T-cell (primary cell): ENCODE measurements around the gene SYT11. TPM values are rescaled to one million over a fixed set of nuclear protein-coding genes. Genes with fewer than 3 reads are reported as not detected.

Source experiments
- ATAC-seq, 4 experiments: fragments of 200-7000 bp in 3 of 4; fragments of 150-1000 bp in 1 of 4; cut with Tn5 transposase; replicated peaks in 1 of 4; 1 replicate in 3 of 4; 2 replicates in 1 of 4; pipeline ENCODE4 v1.10.0; 2021; ENCODE audit warnings: moderate library complexity in 3 of 4, mild to moderate bottlenecking in 2 of 4, moderate number of reproducible peaks in 1 of 4
- CTCF ChIA-PET, 2 donors: fragments of 300-600 bp; sonication (Branson Sonifier 250); formaldehyde crosslinking; loops; one replicate each; lab custom pipeline; 2022; ENCODE audit warnings: antibody characterized with exemption in 2 of 2; lab: Charles Lee
- POLR2A ChIA-PET, 2 donors: fragments of 300-600 bp; sonication (Branson Sonifier 250); formaldehyde crosslinking; loops; one replicate each; lab custom pipeline; 2022; ENCODE audit warnings: antibody characterized with exemption in 2 of 2; lab: Charles Lee
- DNase-seq, 35 experiments: peaks; one replicate each; pipeline versions ENCODE4 v3.0.0 to v3.0.0-alpha.2; 2013 to 2023
- H3K27ac ChIP-seq: one replicate; pipeline ENCODE4 v1.5.1; 2013; ENCODE audit warnings: low read length
- H3K27me3 ChIP-seq, 2 experiments: replicated peaks in 1 of 2; 1 replicate in 1 of 2; 2 replicates in 1 of 2; pipeline versions ENCODE4 v1.6.1 to v1.7.0; 2013; ENCODE audit warnings: low read length in 1 of 2, mixed read lengths in 1 of 2; ENCODE audit not compliant: control insufficient read depth in 2 of 2, insufficient read depth in 2 of 2; ENCODE audit errors: extremely low read depth in 1 of 2
- H3K36me3 ChIP-seq, 2 donors: 1 replicate in 1 of 2; 2 replicates in 1 of 2; pipeline versions ENCODE4 v1.6.1 to v1.7.0; 2013; ENCODE audit warnings: low read length in 1 of 2; ENCODE audit not compliant: control insufficient read depth in 2 of 2, insufficient read depth in 1 of 2; ENCODE audit errors: extremely low read depth in 1 of 2
- H3K4me1 ChIP-seq, 2 experiments: 1 replicate in 1 of 2; 2 replicates in 1 of 2; pipeline versions ENCODE4 v1.6.1 to v1.7.0; 2013; ENCODE audit warnings: low read length in 2 of 2, mixed read lengths in 1 of 2; ENCODE audit not compliant: insufficient read depth in 2 of 2, control insufficient read depth in 1 of 2; ENCODE audit errors: extremely low read depth in 1 of 2
- H3K4me3 ChIP-seq, 2 donors: 1 replicate in 1 of 2; 2 replicates in 1 of 2; pipeline versions ENCODE4 v1.5.1 to v1.7.0; 2013; ENCODE audit warnings: mild to moderate bottlenecking in 2 of 2, low read length in 1 of 2, moderate library complexity in 1 of 2; ENCODE audit not compliant: control insufficient read depth in 1 of 2; ENCODE audit errors: extremely low read depth in 1 of 2
- H3K9me3 ChIP-seq: 2 replicates; pipeline ENCODE4 v1.7.0; 2013
- H3K27ac Mint-ChIP-seq, 2 donors: one replicate each; pipeline ENCODE4 v1.8.0; 2020 to 2021; ENCODE audit warnings: mild to moderate bottlenecking in 2 of 2, mixed read lengths in 2 of 2
- H3K27me3 Mint-ChIP-seq, 2 donors: one replicate each; pipeline ENCODE4 v1.8.0; 2021 to 2022; ENCODE audit warnings: mixed read lengths in 2 of 2
- H3K36me3 Mint-ChIP-seq: one replicate; pipeline ENCODE4 v1.8.0; 2021; ENCODE audit warnings: mixed read lengths
- H3K4me1 Mint-ChIP-seq, 3 donors: one replicate each; pipeline ENCODE4 v1.8.0; 2020 to 2022; ENCODE audit warnings: mixed read lengths in 3 of 3, mild to moderate bottlenecking in 1 of 3
- H3K4me3 Mint-ChIP-seq, 3 donors: one replicate each; pipeline ENCODE4 v1.8.0; 2020 to 2022; ENCODE audit warnings: mild to moderate bottlenecking in 3 of 3, mixed read lengths in 3 of 3, moderate library complexity in 3 of 3
- H3K9me3 Mint-ChIP-seq, 3 donors: one replicate each; pipeline ENCODE4 v1.8.0; 2020 to 2022; ENCODE audit warnings: mixed read lengths in 3 of 3
- WGBS: methylation state at CpG from one replicate; pipeline ENCODE4 v1.1.5; 2013; ENCODE audit warnings: missing lambda C conversion rate; ENCODE audit not compliant: insufficient coverage; 5-methylcytosine and 5-hydroxymethylcytosine counted together
- total RNA-seq, 35 experiments: library from RNA in 6 of 35; stranded (reverse) in 6 of 35; fragments of 120-200 nt in 1 of 35; gene quantifications; one replicate each; pipeline versions ENCODE4 v1.2.1 to v1.2.4 and lab custom pipeline; 2013 to 2026

SYT11 gene
- total RNA-seq, 5 donors from 2014 or later (not counting 1 experiment from before 2014, with no cell fraction given): 8.6 to 19.8 (median 9.0) TPM

DNA sequence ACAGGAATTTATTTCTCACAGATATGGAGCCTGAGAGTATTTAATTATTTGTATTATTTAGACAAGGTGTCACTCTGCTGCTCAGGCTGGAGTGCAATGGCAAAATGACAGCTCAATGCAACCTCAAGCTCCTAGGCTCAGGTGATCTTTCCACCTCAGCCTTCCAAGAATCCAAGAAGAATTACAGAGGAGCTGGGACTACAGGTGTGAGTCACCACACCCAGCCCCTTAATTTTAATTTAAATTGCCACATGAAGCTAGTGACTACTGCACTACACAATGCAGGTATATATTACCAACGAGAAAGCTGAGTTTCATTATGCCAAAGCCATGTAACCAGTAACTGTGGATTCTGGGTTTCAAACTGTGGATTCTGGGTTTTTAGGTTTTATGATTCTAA lies 72.7 kb downstream of the SYT11 start:
- ChIA-PET CTCF (interaction anchor here (0.5 to 1.2 kb wide), 4 partner anchors 13 to 947 kb away, joined by 3 to 5 read pairs (median 3); no protein-coding TSS in a partner anchor), POLR2A (interaction anchor here (0.5 to 1.0 kb wide), 9 partner anchors 14 to 1310 kb away, joined by 3 to 8 read pairs (median 3); no protein-coding TSS in a partner anchor)
- Histone ChIP-seq H3K4me1 (peaks cover 21 to 41% of the 10 kb centered on the region in 2 experiments), H3K9me3 (no peaks in the 10 kb centered on the region), H3K27ac (no peak overlapping the region), H3K4me3 (no peak overlapping the region), H3K27me3 (no peaks in the 10 kb centered on the region), H3K36me3 (peaks cover 5 to 57% of the 10 kb centered on the region in 2 donors)
- no peak overlapping the region for H3K27ac Mint-ChIP-seq
- peaks cover 28% of the 10 kb centered on the region for H3K36me3 Mint-ChIP-seq
- peaks cover 29 to 43% (median 36%) of the 10 kb centered on the region in 3 donors for H3K4me1 Mint-ChIP-seq
- no peak for ATAC-seq
- WGBS: no CpG with 5 or more reads among the region's 1 CpG
- DNase-seq: no peak
- peak overlapping the region in 2 of 3 donors; percentile 34 to 39 for H3K4me3 Mint-ChIP-seq
- no peaks in the 10 kb centered on the region for H3K9me3 Mint-ChIP-seq
- no peaks in the 10 kb centered on the region for H3K27me3 Mint-ChIP-seq

DNA sequence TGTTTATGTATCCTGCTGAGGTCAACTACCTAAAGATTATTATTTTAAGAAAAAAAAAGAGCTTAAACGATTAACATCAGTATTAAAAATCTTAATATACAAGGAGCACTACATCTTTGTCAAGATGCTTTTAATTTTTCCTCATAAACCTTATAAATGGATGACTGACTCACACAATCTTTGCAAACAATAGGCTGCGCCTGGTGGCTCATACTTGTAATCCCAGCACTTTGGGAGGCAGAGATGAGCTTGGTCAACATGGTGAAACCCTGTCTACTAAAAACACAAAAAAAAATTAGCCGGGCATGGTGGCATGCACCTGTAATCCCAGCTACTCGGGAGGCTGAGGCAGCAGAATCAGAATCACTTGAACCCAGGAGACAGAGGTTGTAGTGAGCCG lies 73.1 kb downstream of the SYT11 start:
- Mint-ChIP-seq H3K4me3 (peak overlapping the region in 2 of 3 donors; percentile 41 to 66), H3K27me3 (no peaks in the 10 kb centered on the region), H3K9me3 (no peaks in the 10 kb centered on the region), H3K36me3 (peaks cover 25% of the 10 kb centered on the region), H3K27ac (no peak overlapping the region), H3K4me1 (peaks cover 29 to 43% (median 36%) of the 10 kb centered on the region in 3 donors)
- ATAC-seq: no peak
- DNase-seq: no peak
- H3K4me1 ChIP-seq: peaks cover 21 to 41% of the 10 kb centered on the region in 2 experiments
- peaks cover 5 to 53% of the 10 kb centered on the region in 2 donors for H3K36me3 ChIP-seq
- CTCF ChIA-PET: interaction anchor here in 1 of 2 donors (0.6 to 1.8 kb wide), 5 partner anchors 12 to 196 kb away, joined by 3 to 5 read pairs (median 3); no protein-coding TSS in a partner anchor
- no peaks in the 10 kb centered on the region for H3K9me3 ChIP-seq
- no peak overlapping the region for H3K27ac ChIP-seq
- no peaks in the 10 kb centered on the region for H3K27me3 ChIP-seq
- no peak overlapping the region for H3K4me3 ChIP-seq
- 100% methylated on average over 1 of the region's 5 CpGs for WGBS
- POLR2A ChIA-PET: interaction anchor here (0.5 to 1.0 kb wide), 8 partner anchors 13 to 1311 kb away, joined by 3 to 8 read pairs (median 3); no protein-coding TSS in a partner anchor

DNA sequence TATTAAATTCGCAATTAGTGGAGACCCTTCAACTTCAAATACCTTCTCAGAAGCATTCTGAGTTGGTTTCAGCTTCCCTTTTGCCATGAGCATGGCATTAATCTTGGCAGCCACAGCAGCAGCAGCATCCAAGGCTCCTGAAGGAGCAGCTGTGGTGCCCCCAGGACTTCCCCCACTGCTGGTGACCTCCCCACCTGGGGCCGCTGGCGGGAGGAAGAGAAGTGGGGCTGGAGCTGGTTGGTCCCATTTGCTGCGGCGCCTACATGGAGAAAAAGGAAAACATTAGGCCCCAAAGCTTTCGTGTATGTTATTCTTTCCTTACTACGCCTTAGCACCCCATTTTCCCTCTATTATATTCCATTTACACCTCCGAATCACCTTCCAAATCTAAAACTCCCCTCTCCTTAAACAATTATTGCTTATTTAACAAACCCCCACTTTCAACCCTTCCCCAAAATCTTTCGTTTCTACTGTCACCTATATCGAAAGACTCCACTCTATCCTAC lies 74.3 kb downstream of the SYT11 start:
- peak in 2 of 35 experiments; percentile 11 to 20 for DNase-seq
- H3K9me3 Mint-ChIP-seq: no peaks in the 10 kb centered on the region
- Histone ChIP-seq H3K36me3 (peaks cover 5 to 43% of the 10 kb centered on the region in 2 donors), H3K27me3 (no peaks in the 10 kb centered on the region), H3K9me3 (no peaks in the 10 kb centered on the region), H3K4me1 (peaks cover 21 to 41% of the 10 kb centered on the region in 2 experiments), H3K27ac (peak overlapping the region; percentile 77), H3K4me3 (peak overlapping the region; percentile 66 to 90)
- H3K36me3 Mint-ChIP-seq: peaks cover 19% of the 10 kb centered on the region
- H3K4me3 Mint-ChIP-seq: no peak overlapping the region
- ChIA-PET POLR2A (interaction anchor here (0.6 to 2.1 kb wide), 5 partner anchors 11 to 252 kb away, joined by 3 to 15 read pairs (median 5); no protein-coding TSS in a partner anchor), CTCF (interaction anchor here in 1 of 2 donors (0.7 to 1.8 kb wide), 6 partner anchors 40 to 56 kb away, joined by 3 to 4 read pairs (median 3); no protein-coding TSS in a partner anchor)
- no peak overlapping the region for H3K27ac Mint-ChIP-seq
- H3K27me3 Mint-ChIP-seq: no peaks in the 10 kb centered on the region
- 8% methylated on average over 7 of the region's 10 CpGs for WGBS
- peaks cover 34 to 46% (median 41%) of the 10 kb centered on the region in 3 donors for H3K4me1 Mint-ChIP-seq
- ATAC-seq: no peak

DNA sequence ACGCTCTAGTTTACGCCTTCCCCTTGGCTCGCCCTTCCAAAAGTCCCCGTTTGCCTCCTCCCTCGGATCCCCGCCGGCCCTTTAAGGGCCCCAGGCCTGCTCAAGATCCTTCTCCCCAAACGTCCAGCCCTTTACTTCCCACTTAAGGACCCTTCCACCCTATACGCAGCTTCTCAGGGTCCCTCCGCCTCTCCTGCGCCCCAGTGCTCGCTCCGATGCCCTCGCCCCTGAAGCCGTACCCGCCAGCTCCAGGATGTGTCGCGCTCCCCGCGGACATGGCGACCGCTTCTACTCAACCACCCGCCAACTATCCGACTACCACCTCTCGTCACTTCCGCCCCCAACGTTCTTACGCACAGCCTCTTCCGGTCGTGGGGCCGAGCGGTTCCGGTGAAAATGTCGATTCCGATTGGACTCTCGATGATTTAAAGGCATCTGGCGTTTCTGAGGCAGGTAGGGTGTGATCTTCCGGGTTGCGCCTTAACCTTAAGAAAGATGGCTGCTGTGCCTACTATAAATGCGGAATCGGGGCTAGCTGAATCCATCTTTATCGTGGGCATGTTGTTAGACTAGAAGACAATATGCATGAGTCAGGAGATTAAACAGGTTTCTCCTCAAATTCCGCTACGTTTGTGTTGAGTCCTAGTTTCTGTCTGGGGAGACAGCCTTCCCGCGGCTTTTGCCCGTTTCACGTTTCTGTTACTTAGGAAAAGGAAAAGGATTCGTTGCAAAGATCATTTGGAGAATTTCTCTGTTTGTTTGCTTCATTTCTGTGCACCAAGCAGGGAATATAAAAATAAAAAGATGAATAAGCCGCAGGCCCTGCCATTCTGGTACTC lies 74.9 kb downstream of the SYT11 start, which contains the start of gene KHDC4:
Gene KHDC4, minus strand, starts transcription at position 317 of the 839 bp plus-strand sequence. Its CDS starts 40 bp downstream, at position 277.
- ChIA-PET CTCF (interaction anchor here in 1 of 2 donors (0.6 to 1.8 kb wide), 10 partner anchors 12 to 87 kb away, joined by 3 to 9 read pairs (median 3); partner anchors contain the start of gene SSR2), POLR2A (interaction anchor here (0.5 to 2.1 kb wide), 7 partner anchors 12 to 43 kb away, joined by 3 to 15 read pairs (median 3); no protein-coding TSS in a partner anchor)
- peak within 1 kb of the TSS; percentile 66 to 90 for H3K4me3 ChIP-seq
- Mint-ChIP-seq H3K4me1 (peaks cover 34 to 42% (median 37%) of the 10 kb centered on the region in 3 donors), H3K27ac (peak within 1 kb of the TSS in 1 of 2 donors; percentile 74), H3K27me3 (no peaks in the 10 kb centered on the region), H3K36me3 (peaks cover 14% of the 10 kb centered on the region), H3K9me3 (no peaks in the 10 kb centered on the region), H3K4me3 (no peak within 1 kb of the TSS)
- H3K4me1 ChIP-seq: peaks cover 21 to 41% of the 10 kb centered on the region in 2 experiments
- 2% methylated on average over 37 of the region's 50 CpGs for WGBS
- no peaks in the 10 kb centered on the region for H3K27me3 ChIP-seq
- peaks cover 5 to 37% of the 10 kb centered on the region in 2 donors for H3K36me3 ChIP-seq
- ATAC-seq (peak; percentile 94 to 97 (median 96)), DNase-seq (peak; percentile 84 to 99 (median 96))
- H3K9me3 ChIP-seq: no peaks in the 10 kb centered on the region
- H3K27ac ChIP-seq: peak within 1 kb of the TSS; percentile 84

Other genes starting within 250 kb of the SYT11 start
- 10 to 100 TPM; 47.6 to 96.2 (median 92.9) TPM for gene MSTO1, start 249.3 kb upstream of the SYT11 start, total RNA-seq
- gene YY1AP1, start 170.8 kb upstream of the SYT11 start, total RNA-seq: 10 to 100 TPM; 75.8 to 88.3 (median 85.0) TPM
- 100 to 1,000 TPM; 112 to 140 (median 133) TPM for gene DAP3, start 170.5 kb upstream of the SYT11 start, total RNA-seq
- 100 to 1,000 TPM; 101 to 113 (median 105) TPM for gene GON4L, start 2.4 kb upstream of the SYT11 start, total RNA-seq
- 10 to 100 TPM; 35.3 to 56.4 (median 39.2) TPM for gene RIT1, start 51.8 kb downstream of the SYT11 start, total RNA-seq
- gene KHDC4, start 74.8 kb downstream of the SYT11 start, total RNA-seq: 100 to 1,000 TPM in 1 of 5 donors, 10 to 100 TPM in 4; 44.5 to 102 (median 85.6) TPM
- gene RXFP4, start 82.1 kb downstream of the SYT11 start, total RNA-seq: not detected
- gene ARHGEF2, start 119.0 kb downstream of the SYT11 start, total RNA-seq: 100 to 1,000 TPM; 110 to 174 (median 167) TPM
- 100 to 1,000 TPM; 230 to 238 (median 232) TPM for gene SSR2, start 161.4 kb downstream of the SYT11 start, total RNA-seq
- 10 to 100 TPM; 21.9 to 39.6 (median 37.9) TPM for gene UBQLN4, start 194.2 kb downstream of the SYT11 start, total RNA-seq
- gene LAMTOR2, start 195.2 kb downstream of the SYT11 start, total RNA-seq: 10 to 100 TPM; 21.5 to 37.8 (median 35.2) TPM
- gene RAB25, start 201.6 kb downstream of the SYT11 start, total RNA-seq: 1 to 10 TPM in 3 of 5 donors, under 1 TPM in 2; 0.26 to 2.3 (median 1.9) TPM
- under 1 TPM; 0.03 to 0.58 (median 0.20) TPM for gene MEX3A, start 222.9 kb downstream of the SYT11 start, total RNA-seq